ENCODE results near the gene EPHA6.

GRCh38 chr3:97636465-97636864 lies 822.1 kb downstream of the EPHA6 start:
- TF ChIP-seq CTCF (IDR thresholded peaks at IDR 0.05) = no peak
- no peak for TF ChIP-seq EZH2 (IDR thresholded peaks at IDR 0.05; ENCODE audit: borderline replicate concordance, insufficient read depth, low read depth, low read length, poor library complexity, severe bottlenecking)

Data from B cell (primary cell).